GM12891 (cell line): ENCODE data around the gene RBM23.
"Not testable (repeated sequence)": the region's sequence is repeated elsewhere in the genome, so short reads cannot be mapped to it uniquely, and the experiment has no call there.

Source experiments
- DNase-seq: peaks from one replicate; pipeline ENCODE4 v3.0.0; 2011; ENCODE audit warnings: low spot score; ENCODE audit not compliant: insufficient read length
- FAIRE-seq: peaks from 2 replicates; lab custom pipeline; 2011; peaks lifted over from hg19 to GRCh38; lab: Jason Lieb, UNC
- PAX5 ChIP-seq: IDR thresholded peaks from 2 replicates; pipeline ENCODE4 v1.6.1; 2011; ENCODE audit warnings: low read length, moderate library complexity, mild to moderate bottlenecking; ENCODE audit not compliant: insufficient read depth, severe bottlenecking
- POLR2A ChIP-seq: IDR thresholded peaks from 2 replicates; pipeline ENCODE4 v1.6.1; 2011; ENCODE audit warnings: low read depth, low read length, control low read depth
- POLR2AphosphoS5 ChIP-seq: IDR thresholded peaks from 2 replicates; pipeline ENCODE4 v1.6.1; 2011; ENCODE audit warnings: low read depth, low read length, control low read depth
- POU2F2 ChIP-seq: IDR thresholded peaks from 2 replicates; pipeline ENCODE4 v1.6.1; 2011; ENCODE audit warnings: low read depth, mild to moderate bottlenecking, control low read depth, low read length, moderate library complexity
- SPI1 ChIP-seq: IDR thresholded peaks from 2 replicates; pipeline ENCODE4 v1.6.1; 2011; ENCODE audit warnings: low read depth, low read length, control low read depth
- TAF1 ChIP-seq: IDR thresholded peaks from 2 replicates; pipeline ENCODE4 v1.6.1; 2011; ENCODE audit warnings: low read depth, low read length, control low read depth

RBM23 gene

DNA sequence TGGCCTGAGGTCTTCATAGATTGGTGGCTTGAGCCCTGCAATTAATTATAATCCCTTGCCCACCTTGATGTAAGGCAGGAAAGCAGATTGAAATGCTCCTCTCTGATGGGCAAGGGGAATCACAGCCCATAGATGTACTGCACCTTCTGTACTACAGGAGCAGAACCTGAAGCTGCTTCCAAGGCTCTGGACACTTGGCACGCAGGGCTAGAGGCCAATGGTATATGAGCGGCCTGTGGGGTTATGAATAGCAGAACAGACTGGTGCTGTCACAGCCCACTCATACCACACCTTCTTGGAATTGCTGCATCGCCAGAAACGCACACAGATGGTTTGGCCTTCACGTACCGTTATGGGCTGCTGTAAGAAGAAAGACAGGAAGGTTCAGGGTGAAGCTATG is 1.7 kb upstream of the RBM23 start:
- FAIRE-seq (no peak), DNase-seq (no peak)
- TF ChIP-seq POLR2A: no peak
- no peak for TF ChIP-seq POLR2AphosphoS5
- TF ChIP-seq POU2F2: no peak
- no peak for TF ChIP-seq TAF1
- no peak for TF ChIP-seq SPI1

DNA sequence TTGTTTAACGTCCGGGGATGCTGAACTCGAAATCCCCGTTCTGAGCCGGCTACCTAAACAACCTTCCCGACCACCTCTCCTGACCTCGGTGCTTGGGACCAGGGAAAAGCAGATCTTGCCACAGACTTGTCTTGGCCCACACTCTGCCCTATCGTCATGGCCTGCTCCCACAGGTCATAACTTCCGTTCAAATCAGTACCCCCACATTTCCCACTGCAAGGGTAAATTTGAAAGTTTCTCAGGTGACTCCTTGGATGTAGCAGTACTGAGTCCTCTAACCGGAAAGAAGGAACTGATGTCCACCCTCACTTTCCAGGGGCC is 612 bp upstream of the RBM23 start:
- FAIRE-seq: no peak
- no peak for TF ChIP-seq POLR2AphosphoS5
- no peak for TF ChIP-seq PAX5
- TF ChIP-seq TAF1: no peak
- no peak for TF ChIP-seq SPI1
- no peak for TF ChIP-seq POU2F2
- no peak for TF ChIP-seq POLR2A

DNA sequence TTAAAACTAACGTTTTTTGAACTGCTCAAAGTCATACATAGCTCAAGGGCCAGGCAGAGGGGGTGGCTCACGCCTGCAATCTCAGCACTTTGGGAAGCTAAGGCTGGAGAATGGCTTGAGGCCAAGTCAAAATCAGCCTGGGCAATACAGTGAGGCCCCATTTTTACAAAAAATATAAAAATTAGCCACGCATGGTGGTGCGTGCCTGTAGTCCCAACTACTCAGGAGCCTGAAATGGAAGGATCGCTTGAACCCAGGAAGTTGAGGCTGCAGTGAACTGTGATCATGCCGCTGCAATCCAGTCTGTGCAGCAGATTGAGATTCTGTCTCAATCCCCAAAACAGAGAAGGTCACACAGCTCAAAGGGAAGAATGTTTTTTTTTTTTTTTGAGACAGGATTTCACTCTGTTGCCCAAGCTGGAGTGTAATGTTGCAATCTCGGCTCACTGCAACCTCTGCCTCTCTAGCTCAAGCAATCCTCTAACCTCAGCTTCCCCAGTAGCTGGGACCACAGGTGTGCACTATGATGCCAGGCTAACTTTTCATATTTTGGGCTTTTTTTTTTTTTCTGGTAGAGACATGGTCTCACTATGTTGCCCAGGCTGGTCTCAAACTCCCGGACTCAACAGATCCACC is 2.9 kb downstream of the RBM23 start:
- FAIRE-seq (no peak), DNase-seq (no peak)
- TF ChIP-seq POU2F2 (no peak), TAF1 (no peak), POLR2AphosphoS5 (peak; percentile 28; the same call in 1 of the 2 replicates), SPI1 (no peak)

More for the DNA sequence above, 612 bp upstream of the RBM23 start:
- DNase-seq: no peak

- not testable (repeated sequence) for FAIRE-seq, DNase-seq
These were observed 4.1 kb downstream of the RBM23 start for GRCh38 chr14:22914836-22915235.

- TF ChIP-seq SPI1 (no peak), PAX5 (no peak), TAF1 (no peak), POLR2AphosphoS5 (no peak), POLR2A (no peak), POU2F2 (no peak)
- no peak for FAIRE-seq
- DNase-seq: no peak
These were observed 8.0 kb downstream of the RBM23 start for GRCh38 chr14:22910916-22911315.

DNA sequence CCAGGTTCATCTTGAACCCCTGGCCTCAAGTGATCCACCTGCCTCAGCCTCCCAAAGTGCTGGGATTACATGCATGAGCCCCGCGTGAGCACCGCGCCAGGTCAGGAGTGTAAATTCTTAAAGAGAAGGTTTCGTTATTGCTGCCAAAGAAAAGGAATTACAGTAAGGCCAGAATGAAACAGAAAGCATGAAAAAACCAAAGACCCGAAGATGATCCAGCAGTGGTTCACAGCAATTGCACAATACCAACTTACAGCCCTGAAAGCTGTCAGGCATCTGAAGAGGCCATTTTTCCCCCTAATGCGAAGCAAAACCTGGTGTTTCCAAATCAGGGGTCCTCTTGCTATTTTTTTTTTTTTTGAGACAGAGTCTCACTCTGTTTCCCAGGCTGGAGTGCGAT is 10.3 kb downstream of the RBM23 start:
- FAIRE-seq (no peak), DNase-seq (no peak)
- TF ChIP-seq POLR2AphosphoS5 (no peak), POLR2A (no peak), SPI1 (no peak), POU2F2 (no peak), TAF1 (no peak), PAX5 (no peak)

DNA sequence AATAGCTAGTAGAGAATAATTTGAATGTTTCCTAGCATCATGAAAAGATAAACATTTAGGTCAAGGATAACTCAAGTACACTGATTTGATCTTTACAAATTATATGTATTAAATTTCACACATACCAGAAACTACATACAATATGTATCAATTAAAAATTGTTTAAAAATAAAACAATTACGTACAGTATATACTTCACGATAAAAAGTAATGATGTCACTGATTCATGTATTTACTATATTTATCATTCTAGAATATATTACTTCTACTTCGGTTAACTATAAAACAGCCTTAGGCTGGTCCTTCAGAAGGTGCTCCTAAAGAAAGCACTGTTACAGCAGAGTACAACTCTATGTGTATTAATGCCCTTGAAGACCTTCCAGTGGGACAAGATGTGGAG is 11.5 kb downstream of the RBM23 start:
- no peak for DNase-seq
- no peak for TF ChIP-seq POU2F2
- no peak for TF ChIP-seq TAF1
- TF ChIP-seq POLR2A: no peak
- no peak for TF ChIP-seq POLR2AphosphoS5
- no peak for FAIRE-seq

- DNase-seq: no peak
- FAIRE-seq: no peak
- TF ChIP-seq SPI1: no peak
- no peak for TF ChIP-seq POLR2AphosphoS5
- no peak for TF ChIP-seq POU2F2
- TF ChIP-seq PAX5: no peak
These were observed 12.9 kb downstream of the RBM23 start for GRCh38 chr14:22906073-22906472.

DNA sequence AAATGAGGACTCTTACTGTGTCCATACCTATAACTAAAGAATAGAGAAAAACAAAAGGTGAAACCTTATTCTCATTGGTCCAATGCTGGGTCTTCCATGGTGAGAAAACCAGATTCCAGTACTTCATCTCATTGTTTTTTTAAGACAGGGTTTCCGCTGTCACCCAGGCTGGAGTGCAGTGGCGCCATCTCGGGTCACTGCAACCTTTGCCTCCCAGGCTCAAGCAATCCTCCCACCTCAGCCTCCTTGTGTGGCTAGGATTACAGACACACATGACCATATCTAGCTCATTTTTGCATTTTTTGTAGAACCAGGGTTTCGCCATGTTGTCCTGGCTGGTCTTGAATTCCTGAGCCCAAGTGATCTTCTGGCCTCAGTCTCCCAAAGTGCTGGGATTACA is 13.3 kb downstream of the RBM23 start:
- DNase-seq: no peak
- TF ChIP-seq POLR2AphosphoS5: no peak
- TF ChIP-seq SPI1: no peak
- TF ChIP-seq PAX5: no peak
- TF ChIP-seq POU2F2: no peak
- TF ChIP-seq TAF1: no peak
- no peak for TF ChIP-seq POLR2A
- FAIRE-seq: no peak

GRCh38 chr14:22903742-22904087 is 15.2 kb downstream of the RBM23 start:
- TF ChIP-seq TAF1: no peak
- TF ChIP-seq POLR2AphosphoS5: no peak
- no peak for TF ChIP-seq PAX5
- TF ChIP-seq POLR2A: no peak
- TF ChIP-seq SPI1: no peak
- no peak for TF ChIP-seq POU2F2
- FAIRE-seq: no peak

GRCh38 chr14:22901799-22902198 is 17.1 kb downstream of the RBM23 start:
- FAIRE-seq (no peak), DNase-seq (no peak)
- TF ChIP-seq SPI1 (no peak), POLR2A (no peak), POLR2AphosphoS5 (no peak), TAF1 (no peak), POU2F2 (no peak), PAX5 (no peak)

More at GRCh38 chr14:22903742-22904087, 15.2 kb downstream of the RBM23 start:
- no peak for DNase-seq
